Karpas-422 (cell line): ENCODE data around the gene PDPR. TPM values are rescaled to one million over a fixed set of nuclear protein-coding genes. Genes with fewer than 3 reads are reported as not detected.

Experiments
- DNase-seq: peaks from one replicate; pipeline ENCODE4 v3.0.0-alpha.2; 2015
- H2AFZ ChIP-seq: fragments of 200-600 bp; sonication (generic); 2 replicates; pipeline ENCODE4 v1.6.1; 2014; ENCODE audit warnings: antibody characterized with exemption, low read length, mixed read lengths
- H3K27ac ChIP-seq: fragments of 200-600 bp; sonication (generic); 2 replicates; pipeline ENCODE4 v1.5.1; 2014; ENCODE audit warnings: mild to moderate bottlenecking, low read length, moderate library complexity
- H3K27me3 ChIP-seq: fragments of 200-600 bp; sonication (generic); 2 replicates; pipeline ENCODE4 v1.6.1; 2014; ENCODE audit warnings: low read length, mixed read lengths
- H3K36me3 ChIP-seq: fragments of 200-600 bp; sonication (generic); 2 replicates; pipeline ENCODE4 v1.6.1; 2014; ENCODE audit warnings: low read length, mixed read lengths; ENCODE audit not compliant: insufficient read depth
- H3K4me1 ChIP-seq: fragments of 200-600 bp; sonication (generic); 2 replicates; pipeline ENCODE4 v1.6.1; 2014; ENCODE audit warnings: mild to moderate bottlenecking, low read length, mixed read lengths
- H3K4me2 ChIP-seq: fragments of 200-600 bp; sonication (generic); 2 replicates; pipeline ENCODE4 v1.6.1; 2014; ENCODE audit warnings: low read length, low read depth, mild to moderate bottlenecking; ENCODE audit not compliant: poor library complexity, severe bottlenecking
- H3K4me3 ChIP-seq: fragments of 200-600 bp; sonication (generic); 2 replicates; pipeline ENCODE4 v1.5.1; 2014; ENCODE audit warnings: mild to moderate bottlenecking, antibody characterized with exemption, low read length, mixed read lengths
- H3K79me2 ChIP-seq: fragments of 200-600 bp; sonication (generic); 2 replicates; pipeline ENCODE4 v1.6.1; 2014; ENCODE audit warnings: mild to moderate bottlenecking, low read length, mixed read lengths
- H3K9ac ChIP-seq: fragments of 200-600 bp; sonication (generic); 2 replicates; pipeline ENCODE4 v1.6.0; 2014; ENCODE audit warnings: low read length
- H3K9me2 ChIP-seq: fragments of 200-600 bp; sonication (generic), shearing (Covaris generic); replicated peaks from 2 replicates; pipeline ENCODE4 v1.6.0; 2014; ENCODE audit warnings: mild to moderate bottlenecking, low read length, moderate library complexity; ENCODE audit not compliant: insufficient read depth
- H3K9me3 ChIP-seq: fragments of 300-700, 200-600 bp; sonication (generic); 2 replicates; pipeline ENCODE4 v1.6.1; 2014; ENCODE audit warnings: low read length, mixed read lengths
- H4K20me1 ChIP-seq: fragments of 200-600 bp; sonication (generic); 2 replicates; pipeline ENCODE4 v1.6.1; 2014; ENCODE audit warnings: mild to moderate bottlenecking, antibody characterized with exemption, low read length, low read depth; ENCODE audit not compliant: insufficient read depth
- total RNA-seq: library from RNA; depleted of rRNA; stranded (reverse); fragments of >200 nt; shearing (Covaris generic); gene quantifications from 2 replicates; pipeline ENCODE4 v1.2.3, GENCODE V29; 2014; ENCODE audit warnings: low replicate concordance

Gene PDPR
- total RNA-seq, 1 experiment from 2014 or later = 14.7 TPM

- no peaks in the 10 kb centered on the region for H3K27me3 ChIP-seq
- no peak overlapping the region for H3K4me2 ChIP-seq
- H2AFZ ChIP-seq = no peak overlapping the region
- H3K4me1 ChIP-seq = no peaks in the 10 kb centered on the region
- DNase-seq = no peak
- H4K20me1 ChIP-seq = 0 out of 2 replicates have a peak, but pooled peaks cover 4% of the 10 kb centered on the region
- H3K36me3 ChIP-seq = peaks cover 36% of the 10 kb centered on the region
- no peaks in the 10 kb centered on the region for H3K9me2 ChIP-seq
- H3K27ac ChIP-seq = no peak overlapping the region
- H3K9ac ChIP-seq = no peak overlapping the region
- H3K79me2 ChIP-seq = no peaks in the 10 kb centered on the region
- H3K4me3 ChIP-seq = no peak overlapping the region
- no peaks in the 10 kb centered on the region for H3K9me3 ChIP-seq
Measured at GRCh38 chr16:70156207-70156978, 42.3 kb downstream of the PDPR start.

GRCh38 chr16:70157105-70157476 is 43.0 kb downstream of the PDPR start:
- no peaks in the 10 kb centered on the region for H3K4me1 ChIP-seq
- no peaks in the 10 kb centered on the region for H3K27me3 ChIP-seq
- no peak overlapping the region for H3K27ac ChIP-seq
- no peak for DNase-seq
- H2AFZ ChIP-seq = no peak overlapping the region
- H3K9me3 ChIP-seq = no peaks in the 10 kb centered on the region
- H4K20me1 ChIP-seq = 0 out of 2 replicates have a peak, but pooled peaks cover 4% of the 10 kb centered on the region
- H3K4me3 ChIP-seq = no peak overlapping the region
- H3K4me2 ChIP-seq = no peak overlapping the region
- H3K9ac ChIP-seq = no peak overlapping the region
- no peaks in the 10 kb centered on the region for H3K9me2 ChIP-seq
- H3K36me3 ChIP-seq = peaks cover 29% of the 10 kb centered on the region
- H3K79me2 ChIP-seq = no peaks in the 10 kb centered on the region

GRCh38 chr16:70157477-70158260 is 43.5 kb downstream of the PDPR start:
- Histone ChIP-seq H3K9me2 (no peaks in the 10 kb centered on the region), H2AFZ (no peak overlapping the region), H3K79me2 (no peaks in the 10 kb centered on the region), H3K4me3 (no peak overlapping the region), H3K4me2 (no peak overlapping the region), H3K27me3 (no peaks in the 10 kb centered on the region), H4K20me1 (0 out of 2 replicates have a peak, but pooled peaks cover 4% of the 10 kb centered on the region), H3K9ac (no peak overlapping the region), H3K4me1 (no peaks in the 10 kb centered on the region), H3K27ac (no peak overlapping the region), H3K9me3 (no peaks in the 10 kb centered on the region), H3K36me3 (peaks cover 25% of the 10 kb centered on the region; the same call in 1 of the 2 replicates)
- no peak for DNase-seq

- no peak overlapping the region for H3K4me2 ChIP-seq
- no peak overlapping the region for H3K4me3 ChIP-seq
- H3K36me3 ChIP-seq = peaks cover 24% of the 10 kb centered on the region; the same call in 1 of the 2 replicates
- H2AFZ ChIP-seq = no peak overlapping the region
- no peaks in the 10 kb centered on the region for H3K27me3 ChIP-seq
- H3K79me2 ChIP-seq = no peaks in the 10 kb centered on the region
- no peak for DNase-seq
- H3K9me2 ChIP-seq = no peaks in the 10 kb centered on the region
- H3K4me1 ChIP-seq = no peaks in the 10 kb centered on the region
- H3K9me3 ChIP-seq = no peaks in the 10 kb centered on the region
- no peak overlapping the region for H3K9ac ChIP-seq
- H4K20me1 ChIP-seq = 0 out of 2 replicates have a peak, but pooled peaks cover 4% of the 10 kb centered on the region
- no peak overlapping the region for H3K27ac ChIP-seq
Measured at GRCh38 chr16:70158261-70158939, 44.3 kb downstream of the PDPR start.

- Histone ChIP-seq H4K20me1 (0 out of 2 replicates have a peak, but pooled peaks cover 4% of the 10 kb centered on the region), H3K4me2 (no peak overlapping the region), H3K27ac (no peak overlapping the region), H3K4me1 (no peaks in the 10 kb centered on the region), H3K9ac (no peak overlapping the region), H3K79me2 (no peaks in the 10 kb centered on the region), H3K9me3 (no peaks in the 10 kb centered on the region), H2AFZ (no peak overlapping the region), H3K4me3 (no peak overlapping the region), H3K27me3 (no peaks in the 10 kb centered on the region), H3K36me3 (peaks cover 21% of the 10 kb centered on the region; the same call in 1 of the 2 replicates), H3K9me2 (no peaks in the 10 kb centered on the region)
- no peak for DNase-seq
Measured at GRCh38 chr16:70159355-70160348, 45.5 kb downstream of the PDPR start.

GRCh38 chr16:70160388-70160787 is 46.3 kb downstream of the PDPR start:
- Histone ChIP-seq H3K79me2 (no peaks in the 10 kb centered on the region), H3K9me2 (no peaks in the 10 kb centered on the region), H3K27me3 (no peaks in the 10 kb centered on the region), H3K4me1 (no peaks in the 10 kb centered on the region), H3K27ac (no peak overlapping the region), H2AFZ (no peak overlapping the region), H3K36me3 (peaks cover 21% of the 10 kb centered on the region; the same call in 1 of the 2 replicates), H3K9ac (no peak overlapping the region), H3K9me3 (no peaks in the 10 kb centered on the region), H4K20me1 (0 out of 2 replicates have a peak, but pooled peaks cover 4% of the 10 kb centered on the region), H3K4me2 (no peak overlapping the region), H3K4me3 (no peak overlapping the region)
- no peak for DNase-seq

GRCh38 chr16:70160821-70161220 is 46.7 kb downstream of the PDPR start:
- Histone ChIP-seq H3K9me2 (no peaks in the 10 kb centered on the region), H3K79me2 (no peaks in the 10 kb centered on the region), H2AFZ (no peak overlapping the region), H3K9me3 (no peaks in the 10 kb centered on the region), H3K4me3 (no peak overlapping the region), H4K20me1 (0 out of 2 replicates have a peak, but pooled peaks cover 4% of the 10 kb centered on the region), H3K4me1 (no peaks in the 10 kb centered on the region), H3K9ac (no peak overlapping the region), H3K27me3 (no peaks in the 10 kb centered on the region), H3K27ac (no peak overlapping the region), H3K4me2 (no peak overlapping the region), H3K36me3 (peaks cover 21% of the 10 kb centered on the region; the same call in 1 of the 2 replicates)
- DNase-seq = no peak
